HG02885 (cell line): Measurements from ENCODE around the gene IL9R.
A peak's percentile ranks its signal among the peaks of the same experiment; 100 is the strongest.
"Not testable (repeated sequence)": the region's sequence is repeated elsewhere in the genome, so short reads cannot be mapped to it uniquely, and the experiment has no call there.

ENCODE experiments used
- ATAC-seq: cut with Tn5 transposase; IDR thresholded peaks from one replicate; pipeline ENCODE4 v1.9.1; 2021; ENCODE audit warnings: mild to moderate bottlenecking; ENCODE audit not compliant: unreplicated experiment, poor library complexity

IL9R gene, protein sequence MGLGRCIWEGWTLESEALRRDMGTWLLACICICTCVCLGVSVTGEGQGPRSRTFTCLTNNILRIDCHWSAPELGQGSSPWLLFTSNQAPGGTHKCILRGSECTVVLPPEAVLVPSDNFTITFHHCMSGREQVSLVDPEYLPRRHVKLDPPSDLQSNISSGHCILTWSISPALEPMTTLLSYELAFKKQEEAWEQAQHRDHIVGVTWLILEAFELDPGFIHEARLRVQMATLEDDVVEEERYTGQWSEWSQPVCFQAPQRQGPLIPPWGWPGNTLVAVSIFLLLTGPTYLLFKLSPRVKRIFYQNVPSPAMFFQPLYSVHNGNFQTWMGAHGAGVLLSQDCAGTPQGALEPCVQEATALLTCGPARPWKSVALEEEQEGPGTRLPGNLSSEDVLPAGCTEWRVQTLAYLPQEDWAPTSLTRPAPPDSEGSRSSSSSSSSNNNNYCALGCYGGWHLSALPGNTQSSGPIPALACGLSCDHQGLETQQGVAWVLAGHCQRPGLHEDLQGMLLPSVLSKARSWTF

DNA sequence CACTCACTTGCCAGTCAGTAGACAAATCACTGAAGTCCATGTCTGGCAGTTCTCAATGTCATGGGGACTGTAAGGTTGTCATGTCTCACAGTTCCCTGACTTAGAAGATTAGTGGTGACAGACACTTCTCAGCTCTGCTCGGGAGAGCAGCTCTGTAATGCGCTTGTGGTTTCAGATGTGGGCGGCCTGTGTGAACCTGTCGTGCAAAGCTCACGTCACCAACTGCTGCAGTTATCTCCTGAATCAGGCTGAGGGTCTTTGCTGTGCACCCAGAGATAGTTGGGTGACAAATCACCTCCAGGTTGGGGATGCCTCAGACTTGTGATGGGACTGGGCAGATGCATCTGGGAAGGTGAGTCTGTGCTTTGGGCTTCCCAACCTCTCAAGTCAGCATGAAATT, at the start of gene IL9R:
IL9R (plus strand) TSS at position 261 of the 400 bp plus-strand sequence; CDS start at position 325, 64 bp downstream.
- ATAC-seq, result peak; percentile 90

DNA sequence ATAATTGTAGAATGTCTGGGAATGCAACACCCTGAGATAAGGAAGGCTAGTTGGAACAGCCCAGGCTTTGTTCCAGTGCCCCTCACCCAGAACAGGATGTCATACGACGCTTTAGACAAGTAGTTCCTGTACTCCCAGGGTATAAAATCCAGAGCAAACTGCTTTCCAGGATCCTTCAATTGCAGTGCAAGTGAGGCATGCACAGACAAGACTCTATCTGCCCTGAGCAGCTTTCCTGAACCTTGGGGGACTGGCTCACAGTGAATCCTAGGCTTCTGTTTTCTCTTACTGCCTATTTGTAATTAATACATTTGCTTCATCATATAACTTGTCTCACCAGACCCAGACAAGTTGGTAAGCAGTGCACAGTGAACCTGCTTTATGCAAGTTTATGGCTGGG, 48.4 kb upstream of the IL9R start:
- ATAC-seq, result no peak

DNA sequence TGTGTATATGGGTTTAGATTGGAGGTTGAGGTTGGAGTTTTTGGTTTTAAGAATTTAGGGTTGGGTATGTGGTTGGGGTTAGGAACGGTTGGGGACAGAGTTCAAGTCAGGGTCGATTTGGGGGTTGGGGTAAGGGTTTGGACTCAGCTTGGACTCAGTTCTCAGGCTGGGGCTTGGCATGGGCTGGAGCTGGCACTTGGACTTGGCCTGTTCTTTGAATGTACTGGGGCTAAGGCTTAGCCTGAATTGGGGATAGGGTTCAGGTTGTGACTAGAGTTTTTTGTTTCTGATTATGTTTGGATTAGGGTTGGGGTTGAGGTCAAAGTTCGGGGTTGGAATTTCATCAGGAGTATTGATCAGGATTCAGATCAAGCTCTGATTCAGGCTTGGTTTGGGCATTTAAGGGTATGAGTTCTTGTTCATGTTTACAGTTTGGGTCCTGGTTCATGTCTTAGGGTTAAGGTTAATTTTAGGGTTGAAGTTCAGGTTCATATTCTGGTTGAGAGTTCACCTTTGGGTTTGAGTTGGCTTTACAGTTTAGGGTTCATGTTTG, 46.2 kb upstream of the IL9R start:
- no peak for ATAC-seq

DNA sequence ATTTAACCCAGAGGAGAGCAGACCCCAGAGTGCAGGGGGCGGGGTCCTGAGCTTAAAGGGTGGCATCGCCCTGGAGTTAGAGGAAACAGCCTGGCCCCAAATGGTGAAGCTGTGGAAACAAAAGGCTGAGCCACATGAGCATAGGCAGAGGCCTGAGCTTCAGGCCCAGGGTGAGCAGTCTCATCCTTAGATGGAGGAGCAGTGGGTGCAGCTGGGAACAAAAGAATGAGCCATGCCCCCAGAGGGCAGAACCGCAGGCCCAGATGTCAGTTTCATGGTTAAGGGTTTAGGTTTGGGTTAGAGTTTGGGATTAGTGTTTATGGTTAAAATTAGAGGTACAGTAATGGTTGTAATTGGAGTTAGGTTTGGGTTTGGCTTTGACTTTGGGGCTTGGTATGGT, 44.4 kb upstream of the IL9R start:
- no peak for ATAC-seq

DNA sequence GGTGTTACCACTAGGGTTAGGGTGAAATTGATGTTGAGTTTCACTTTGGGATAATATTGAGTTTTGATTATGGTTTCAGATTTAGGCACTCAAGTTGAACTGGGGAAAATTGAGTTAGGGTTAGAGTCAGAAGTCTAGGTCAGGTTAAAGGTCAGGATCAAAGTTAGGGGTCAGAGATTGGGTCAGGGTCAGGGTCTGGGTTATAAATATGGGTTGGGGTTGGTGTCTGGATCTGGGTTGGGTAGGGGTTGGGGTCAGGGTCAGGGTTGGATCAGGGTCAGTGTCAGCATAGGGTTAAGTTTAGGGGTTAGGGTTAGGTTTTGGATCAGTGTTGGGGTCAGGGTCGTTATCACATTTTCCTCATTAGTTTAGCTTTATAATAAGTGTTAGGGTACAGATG, 42.7 kb upstream of the IL9R start:
- ATAC-seq, result no peak

DNA sequence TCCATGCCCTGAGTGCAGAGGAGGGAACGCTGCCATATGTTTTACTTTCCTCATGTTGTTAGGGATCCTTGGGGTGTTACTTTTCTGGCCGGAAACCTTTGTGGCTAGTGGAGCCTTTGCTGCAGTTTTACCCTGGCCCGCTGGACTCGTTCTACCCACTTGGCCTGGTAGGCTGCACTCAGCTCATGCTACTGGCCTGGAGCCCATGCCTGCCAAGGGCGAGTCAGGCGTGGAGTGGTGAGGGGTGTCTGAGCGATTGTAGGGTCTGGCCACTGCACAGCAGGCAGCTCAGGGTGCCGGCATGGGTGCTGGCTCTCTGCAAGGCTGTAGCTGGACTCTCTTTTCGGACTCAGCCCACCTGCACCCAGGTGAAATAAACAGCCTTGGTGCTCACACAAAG, 41.4 kb upstream of the IL9R start:
- ATAC-seq, result no peak

DNA sequence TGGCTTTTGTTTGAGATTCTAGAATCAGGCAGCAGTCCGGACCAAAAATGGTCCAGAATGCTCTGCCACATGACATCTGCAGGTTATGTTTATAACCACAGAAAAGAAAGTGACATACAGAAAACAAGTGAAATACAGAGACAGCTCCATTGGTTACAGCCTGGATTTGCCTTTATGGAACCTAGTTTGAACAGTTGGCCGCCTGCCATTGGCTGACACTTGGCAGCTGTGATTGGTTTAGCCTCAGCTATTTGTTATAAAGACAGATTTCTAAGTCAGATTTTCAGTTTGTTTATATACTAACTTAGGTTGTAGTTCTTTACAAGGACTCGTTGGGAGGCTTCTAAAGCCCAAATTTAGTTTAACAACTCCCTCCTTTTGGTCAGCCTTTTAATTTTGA, 40.8 kb upstream of the IL9R start:
- ATAC-seq, result no peak

DNA sequence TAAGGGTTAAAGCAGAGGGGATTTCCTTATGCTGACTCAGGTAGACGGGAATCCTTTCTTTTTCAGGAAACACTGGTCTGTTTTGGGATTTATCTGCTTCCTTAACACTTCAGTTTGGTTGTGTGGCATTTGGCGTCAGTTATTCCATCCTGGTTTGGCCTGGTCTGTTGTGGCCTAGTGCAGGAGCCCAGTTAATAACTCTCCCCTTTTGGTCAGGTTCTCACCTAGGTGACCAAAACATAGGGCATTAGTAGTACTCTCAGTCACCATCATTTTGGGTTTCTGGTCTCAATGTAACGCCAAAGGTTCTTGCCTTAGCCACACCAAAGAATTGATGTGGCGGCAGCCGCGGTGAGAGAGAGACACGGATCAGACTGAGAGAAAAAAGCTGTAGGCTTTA, 39.7 kb upstream of the IL9R start:
- ATAC-seq, result no peak

DNA sequence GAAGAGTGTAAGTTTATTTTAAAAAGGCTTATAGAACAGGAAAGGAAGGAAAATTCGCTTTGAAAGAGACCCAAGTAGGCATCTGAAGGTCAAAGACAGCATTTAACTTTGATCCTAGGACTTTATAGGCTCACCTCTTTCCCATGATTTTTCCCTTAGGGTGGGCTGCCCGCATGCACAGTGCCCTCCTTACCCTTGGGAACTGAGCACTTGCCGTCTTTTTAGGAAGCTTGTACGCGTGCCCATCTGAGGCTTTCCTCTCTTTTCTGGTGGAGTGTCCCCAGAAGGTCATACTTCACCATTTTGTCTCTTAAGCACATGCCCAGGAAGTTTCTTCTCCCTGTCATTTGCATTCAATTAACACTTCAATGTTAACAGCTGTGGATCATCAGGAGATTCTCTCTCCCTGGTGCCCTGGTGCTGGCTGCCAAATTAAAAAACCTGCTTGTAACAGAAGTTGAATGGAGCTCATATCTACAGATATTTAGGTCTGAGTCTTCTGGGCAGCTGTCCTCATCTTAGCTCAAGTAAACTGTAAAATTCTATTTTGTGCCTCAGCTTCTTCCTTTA, 38.4 kb upstream of the IL9R start:
- ATAC-seq, result no peak

DNA sequence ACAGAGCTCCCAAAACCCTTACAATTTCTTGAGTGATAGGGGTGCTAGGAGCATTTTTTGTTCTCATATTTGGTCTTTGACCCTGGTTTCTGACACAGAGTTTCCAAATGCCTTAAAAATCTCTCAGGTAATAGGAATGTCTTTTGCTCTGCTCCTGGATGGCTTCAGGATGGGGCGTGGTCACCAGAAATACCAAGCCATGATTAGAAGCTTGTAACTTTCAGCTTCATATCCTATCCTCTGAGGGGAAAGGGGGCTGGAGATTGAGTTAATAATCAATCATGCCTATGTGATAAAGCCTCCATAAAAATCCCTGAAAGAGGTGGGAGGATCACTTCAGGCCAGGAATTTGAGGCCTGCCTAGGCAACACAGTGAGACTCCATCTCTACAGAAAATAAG, 34.6 kb upstream of the IL9R start:
- ATAC-seq, result no peak

DNA sequence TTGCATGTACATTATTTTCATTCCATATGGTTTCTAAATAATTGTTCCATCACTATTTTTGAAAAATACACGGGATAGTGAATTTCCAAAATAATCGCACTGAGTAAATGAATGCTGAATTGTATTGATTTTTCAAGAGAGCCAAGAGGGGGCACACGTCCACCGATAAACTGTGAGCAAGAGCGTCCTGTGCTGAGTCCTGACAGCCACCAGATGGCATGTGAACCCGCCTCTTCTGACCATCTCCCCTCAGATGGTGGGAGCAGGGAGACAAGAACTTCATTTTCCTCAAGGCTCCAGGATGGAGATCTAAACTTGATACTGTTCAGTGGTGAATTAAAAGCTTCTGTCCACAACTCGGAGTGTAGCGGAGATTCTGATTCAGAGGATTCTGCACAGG, 30.6 kb upstream of the IL9R start:
- ATAC-seq, result peak; percentile 60

DNA sequence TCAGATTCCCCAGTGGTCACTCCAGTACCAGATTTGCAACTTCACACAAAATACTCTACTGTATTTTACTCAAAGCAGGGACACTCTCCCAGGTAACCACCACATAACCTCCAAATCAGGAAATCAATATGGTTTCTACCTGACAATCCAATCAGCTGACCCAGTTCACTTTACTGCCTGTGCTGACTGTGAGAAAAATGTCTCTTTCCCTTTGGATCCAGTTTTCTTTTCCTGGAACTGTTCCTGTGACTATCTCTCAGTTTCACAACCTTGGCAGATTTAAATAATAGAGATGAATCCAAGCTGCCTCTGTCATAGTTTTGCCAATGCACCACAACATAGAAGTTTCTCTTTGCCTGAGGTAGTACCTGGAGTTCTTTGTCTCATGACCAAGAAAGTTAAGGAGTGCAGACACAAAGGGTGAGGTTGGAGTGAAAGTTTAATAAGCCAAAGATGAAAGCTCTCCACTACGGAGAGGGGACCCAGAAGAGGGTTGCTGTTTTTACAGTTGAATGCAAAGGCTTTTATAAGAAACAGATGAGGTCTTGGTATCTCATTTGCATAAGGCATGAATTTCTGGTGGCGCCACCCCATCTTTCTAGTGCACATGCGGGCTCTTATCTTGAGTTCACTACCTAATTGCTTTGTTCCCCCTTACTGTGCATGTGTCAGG, 29.7 kb upstream of the IL9R start:
- ATAC-seq, result no peak

DNA sequence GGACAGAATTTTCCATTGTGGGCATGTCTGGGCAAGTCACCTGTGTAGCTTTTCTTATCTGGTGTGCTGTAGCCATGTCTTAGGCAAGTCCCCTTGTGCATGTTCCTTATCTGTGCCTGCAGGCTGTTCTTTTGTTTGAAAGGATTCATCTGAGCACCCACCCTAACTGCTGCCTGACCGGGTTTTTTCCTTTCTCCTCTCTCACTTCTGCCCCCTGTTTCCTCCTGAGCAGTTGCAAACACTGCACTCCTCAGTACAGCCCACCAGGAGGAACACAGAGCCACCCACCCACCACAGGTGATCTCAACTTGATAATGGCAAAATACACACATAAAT, 29.2 kb upstream of the IL9R start:
- no peak for ATAC-seq

DNA sequence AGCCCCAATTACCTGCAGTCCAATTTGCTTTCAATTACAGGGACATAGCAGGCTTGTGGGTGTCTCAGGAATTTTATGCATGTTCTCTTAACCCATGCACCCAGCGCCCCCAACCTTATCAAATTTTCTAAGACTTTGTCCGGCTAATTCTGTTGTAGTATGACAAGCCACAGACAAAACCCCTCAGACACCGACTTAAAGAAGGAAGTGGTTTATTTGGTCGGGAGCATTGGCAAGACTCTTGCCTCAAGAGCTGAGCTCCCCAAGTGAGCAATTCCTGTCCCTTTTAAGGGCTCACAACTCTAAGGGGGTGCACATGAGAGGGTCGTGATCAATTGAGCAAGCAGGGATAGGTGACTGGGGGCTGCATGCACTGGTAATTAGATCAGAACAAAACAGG, 28.7 kb upstream of the IL9R start:
- ATAC-seq, result no peak

DNA sequence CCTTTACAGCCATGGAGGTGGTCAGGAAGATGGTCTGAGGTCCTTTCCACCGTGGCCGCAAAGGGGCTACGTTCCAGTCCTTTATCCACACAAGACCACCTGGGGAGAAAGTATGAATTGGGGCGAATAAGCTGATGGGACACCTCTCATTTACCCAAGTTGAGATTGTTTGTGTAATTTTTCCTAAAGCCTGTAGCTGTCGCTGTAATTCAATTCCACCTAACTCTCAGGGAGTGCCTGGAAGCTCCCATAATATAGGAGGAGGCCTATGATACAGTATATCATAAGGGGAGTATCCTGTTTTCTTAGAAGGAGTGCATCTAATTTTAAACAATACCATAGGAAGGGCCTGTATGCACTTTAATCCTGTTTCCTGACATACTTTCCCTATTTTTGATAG, 25.8 kb upstream of the IL9R start:
- not testable (repeated sequence) for ATAC-seq

DNA sequence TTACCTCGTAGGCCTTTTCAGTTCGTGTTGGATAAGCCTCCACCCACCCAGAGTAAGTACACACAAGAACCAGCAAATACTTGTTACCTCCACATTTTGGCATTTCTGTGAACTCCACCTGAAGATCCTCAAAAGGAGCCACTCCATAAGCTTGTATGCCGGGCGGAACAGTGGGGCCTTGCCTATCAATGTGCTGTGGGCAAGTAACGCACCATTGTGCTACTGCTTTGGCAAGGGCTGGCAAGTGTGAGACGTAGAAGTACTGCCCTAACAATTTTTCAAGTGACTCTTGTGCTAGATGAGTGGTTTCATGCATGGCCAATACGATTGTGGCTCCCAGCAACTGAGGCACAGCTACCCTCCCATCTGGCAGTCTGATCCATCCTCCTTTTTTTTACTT, 25.3 kb upstream of the IL9R start:
- not testable (repeated sequence) for ATAC-seq

DNA sequence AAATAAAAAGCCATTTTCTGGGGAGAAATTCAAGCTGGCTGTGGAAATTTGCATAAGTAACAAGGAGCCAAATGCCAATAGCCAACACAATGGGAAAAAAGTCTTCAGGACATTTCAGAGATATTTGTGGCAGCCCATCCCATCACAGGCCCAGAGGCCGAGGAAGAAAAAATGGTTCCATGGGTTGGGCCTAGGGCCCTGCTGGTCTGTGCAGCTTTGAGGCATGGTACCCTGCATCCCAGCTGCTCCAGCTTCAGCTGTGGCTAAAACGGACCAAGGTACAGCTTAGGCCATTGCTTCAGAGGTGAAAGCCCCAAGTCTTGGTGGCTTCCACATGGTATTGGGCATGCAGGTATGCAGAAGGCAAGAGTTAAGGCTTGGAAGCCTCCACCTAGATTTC, 14.2 kb upstream of the IL9R start:
- ATAC-seq, result no peak

DNA sequence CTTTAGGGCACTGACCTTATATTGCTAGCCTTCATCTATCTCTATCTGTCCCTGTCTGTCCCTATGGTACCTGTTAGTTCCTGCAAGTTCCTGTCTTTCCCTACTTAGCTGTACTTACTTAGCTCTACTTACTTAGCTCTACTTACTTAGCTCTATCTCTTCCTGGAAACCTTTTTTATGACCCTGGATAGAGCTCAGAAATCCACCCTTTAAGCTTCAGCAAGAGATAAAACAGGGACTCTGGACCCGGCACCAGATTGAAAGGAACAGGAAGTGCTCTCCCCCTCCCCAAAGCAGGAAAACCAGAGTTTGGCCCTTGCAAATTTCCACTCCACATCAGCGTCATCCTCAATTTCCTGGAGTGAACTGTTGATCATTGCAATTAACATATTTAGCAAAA, 12.3 kb upstream of the IL9R start:
- no peak for ATAC-seq

DNA sequence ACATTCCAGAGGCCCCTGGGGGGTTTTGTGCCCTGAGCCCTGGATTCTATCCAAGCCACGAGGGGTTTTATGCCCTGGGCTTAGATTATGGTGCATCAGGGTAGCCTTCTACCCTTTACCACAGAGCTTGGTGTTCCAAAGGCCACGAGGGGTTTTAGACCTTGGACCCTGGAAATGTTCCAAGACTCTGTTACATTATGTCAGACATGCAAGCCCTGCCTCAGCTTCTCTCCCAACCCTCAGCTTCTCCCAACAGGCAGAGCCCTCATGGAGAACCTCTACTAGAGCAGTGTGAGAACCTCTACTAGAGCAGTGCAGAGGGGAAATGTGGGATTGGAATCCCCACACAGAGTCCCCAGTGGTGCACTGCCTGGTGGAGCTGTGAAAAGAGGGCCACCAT, 10.5 kb upstream of the IL9R start:
- not testable (repeated sequence) for ATAC-seq

DNA sequence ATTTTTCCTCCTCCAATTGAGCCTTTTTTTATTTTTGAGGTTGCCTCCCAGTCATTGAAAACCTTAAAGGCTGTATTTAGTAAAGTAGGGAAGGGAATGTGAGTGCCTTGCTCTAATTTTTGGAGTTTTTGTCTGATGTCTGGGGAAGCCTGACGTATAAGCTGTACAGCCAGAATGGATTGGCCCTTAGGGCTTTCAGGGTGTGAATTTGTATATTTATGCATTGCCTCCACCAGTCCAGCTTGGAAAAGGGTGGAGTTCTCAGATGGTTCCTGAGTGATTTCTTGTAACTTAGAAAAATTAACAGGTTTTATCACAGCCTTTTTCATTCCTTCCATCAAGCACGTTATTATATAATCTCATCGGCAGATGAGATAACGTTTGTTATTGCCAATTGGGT, 8.6 kb upstream of the IL9R start:
- ATAC-seq, result no peak

DNA sequence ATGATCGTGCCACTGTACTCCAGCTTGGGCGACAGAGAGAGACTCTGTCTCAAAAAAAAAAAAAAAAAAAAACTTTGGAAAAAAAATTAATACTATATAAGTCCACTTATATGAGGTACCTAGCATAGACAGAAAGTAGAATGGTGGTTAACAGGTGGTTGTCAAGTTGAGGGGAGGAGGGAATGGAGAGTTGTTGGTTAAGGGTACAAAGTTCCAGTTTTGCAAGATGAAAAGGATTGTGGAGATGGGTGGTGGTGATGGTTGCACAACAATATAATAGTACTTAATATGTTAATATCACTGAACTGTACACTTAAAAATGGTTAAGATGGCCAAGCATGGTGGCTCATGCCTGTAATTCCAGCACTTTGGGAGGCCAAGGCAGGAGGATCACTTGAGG, 4.1 kb upstream of the IL9R start:
- ATAC-seq, result no peak
